T-helper 2 cell treated with Interferon-gamma antibody and Interleukin-4, amounts not matched to agents 5 μg/mL and 100 μg/mL, for 36 hours (primary cell): Measurements from ENCODE around the gene RPH3AL.

Experiments used
- DNase-seq: peaks from one replicate; pipeline ENCODE4 v3.0.0; 2021; ENCODE audit warnings: low spot score
- H3K27ac Mint-ChIP-seq: one replicate; pipeline ENCODE4 v1.8.0; 2021; ENCODE audit warnings: mild to moderate bottlenecking, mixed read lengths
- H3K27me3 Mint-ChIP-seq: one replicate; pipeline ENCODE4 v1.8.0; 2021; ENCODE audit warnings: low read depth, mixed read lengths
- H3K36me3 Mint-ChIP-seq: one replicate; pipeline ENCODE4 v1.8.0; 2021; ENCODE audit warnings: low read depth, mixed read lengths
- H3K4me1 Mint-ChIP-seq: one replicate; pipeline ENCODE4 v1.8.0; 2021; ENCODE audit warnings: low read depth, mixed read lengths
- H3K4me3 Mint-ChIP-seq: one replicate; pipeline ENCODE4 v1.8.0; 2022; ENCODE audit warnings: mild to moderate bottlenecking, moderate library complexity, mixed read lengths
- H3K9me3 Mint-ChIP-seq: one replicate; pipeline ENCODE4 v1.8.0; 2021; ENCODE audit warnings: mixed read lengths

The RPH3AL gene

DNA sequence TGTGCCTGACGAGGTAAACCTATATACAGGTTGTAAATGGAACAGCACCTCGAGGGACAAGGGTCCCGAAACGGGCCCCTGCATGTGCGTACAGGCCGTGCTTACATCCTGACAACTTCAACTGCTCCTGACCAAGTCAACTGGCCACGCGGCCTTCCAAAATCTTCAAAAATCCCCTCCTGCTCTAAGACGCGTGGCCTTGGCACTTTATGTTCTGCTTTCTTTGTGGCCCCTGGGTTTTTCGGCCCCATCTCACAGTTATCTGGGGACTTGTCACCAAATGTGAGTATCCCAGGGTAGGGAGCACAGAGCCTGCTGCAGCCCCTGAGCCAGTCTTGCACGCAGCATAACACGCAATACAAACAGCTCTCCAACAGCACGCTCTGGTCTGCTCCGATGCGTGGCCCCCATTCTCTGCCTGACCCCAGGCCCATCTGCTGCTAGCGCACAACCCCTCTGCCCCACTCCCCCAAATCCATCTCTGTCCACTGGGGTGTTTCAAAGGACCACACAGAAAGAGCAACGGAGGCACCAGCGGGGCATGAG is 659 bp downstream of the RPH3AL start:
- Mint-ChIP-seq H3K9me3 (peaks cover 7% of the 10 kb centered on the region), H3K4me3 (no peak overlapping the region), H3K27me3 (no peaks in the 10 kb centered on the region), H3K27ac (no peak overlapping the region), H3K4me1 (no peaks in the 10 kb centered on the region), H3K36me3 (peaks cover 2% of the 10 kb centered on the region)
- DNase-seq = no peak

DNA sequence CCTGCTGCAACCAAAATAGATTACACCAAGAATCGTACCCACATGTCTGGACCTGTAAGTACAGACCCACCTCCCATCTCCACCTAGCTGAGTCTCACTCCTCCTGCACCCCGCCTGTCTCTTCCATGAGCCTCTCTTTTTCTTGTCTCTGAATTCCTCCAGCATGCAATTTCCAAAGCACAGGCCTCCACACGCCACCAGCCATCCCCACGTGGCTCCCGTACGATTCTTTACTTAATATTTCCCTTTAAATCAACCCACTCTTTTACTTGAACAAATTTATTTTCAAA is 1.2 kb downstream of the RPH3AL start:
- no peak for DNase-seq
- no peaks in the 10 kb centered on the region for H3K27me3 Mint-ChIP-seq
- no peaks in the 10 kb centered on the region for H3K4me1 Mint-ChIP-seq
- H3K36me3 Mint-ChIP-seq = no peaks in the 10 kb centered on the region
- peaks cover 2% of the 10 kb centered on the region for H3K9me3 Mint-ChIP-seq
- no peak overlapping the region for H3K27ac Mint-ChIP-seq
- H3K4me3 Mint-ChIP-seq = no peak overlapping the region

DNA sequence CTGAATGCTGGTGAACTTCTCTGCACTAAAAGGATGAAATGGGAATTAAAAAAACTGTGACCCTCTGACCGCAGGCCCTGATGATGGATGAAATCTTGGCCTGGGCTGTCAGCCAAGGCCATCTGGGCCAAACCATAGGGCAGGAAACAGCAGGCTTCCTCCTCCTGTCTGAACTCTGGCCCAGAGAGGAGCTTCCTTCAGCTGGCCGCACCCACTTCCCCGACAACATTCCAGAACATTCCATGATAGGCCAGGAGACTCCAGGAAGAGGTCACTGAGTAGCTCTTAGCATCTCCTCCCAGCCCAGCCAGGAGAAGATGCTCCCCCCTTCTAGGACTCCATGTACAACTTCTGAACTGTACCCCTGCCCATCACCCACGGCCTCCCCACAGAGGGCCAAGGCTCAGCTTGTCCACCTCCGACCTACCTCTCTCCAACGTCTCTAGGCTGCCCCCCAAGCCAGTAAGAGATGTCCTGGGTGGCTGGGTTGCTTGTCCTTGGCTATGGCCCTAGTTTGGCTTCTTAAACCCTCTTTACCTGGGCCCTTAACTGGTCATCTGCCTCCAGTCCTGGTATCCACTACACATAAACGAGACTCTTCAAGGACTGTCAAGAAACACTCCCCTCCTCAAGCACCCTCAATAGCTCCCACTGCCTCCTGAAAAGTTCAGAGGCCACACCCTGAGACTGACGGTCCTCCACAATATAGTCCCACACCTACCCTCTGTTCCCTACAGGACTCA is 1.7 kb downstream of the RPH3AL start:
- H3K4me3 Mint-ChIP-seq = no peak overlapping the region

DNA sequence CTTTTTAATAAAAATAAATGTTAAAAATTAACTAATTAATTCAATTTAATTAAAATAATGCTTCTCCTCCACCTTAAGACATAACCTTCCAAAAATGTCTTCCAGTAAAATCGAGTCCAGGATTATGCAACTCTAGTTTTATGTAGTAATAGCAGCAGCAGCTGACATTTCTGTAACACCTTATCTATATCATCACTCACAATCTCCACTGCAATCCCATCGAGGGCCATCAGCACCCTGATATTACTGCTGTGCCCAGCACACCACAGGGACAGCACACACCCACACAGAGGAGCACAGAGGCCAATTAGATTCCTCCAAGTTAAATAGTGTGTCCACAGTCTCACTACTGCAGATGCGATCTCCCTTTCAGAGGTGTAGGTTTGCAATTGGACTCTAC is 2.9 kb downstream of the RPH3AL start:
- H3K9me3 Mint-ChIP-seq = no peaks in the 10 kb centered on the region
- H3K4me1 Mint-ChIP-seq = no peaks in the 10 kb centered on the region
- no peak overlapping the region for H3K4me3 Mint-ChIP-seq
- H3K36me3 Mint-ChIP-seq = no peaks in the 10 kb centered on the region
- DNase-seq = no peak
- H3K27me3 Mint-ChIP-seq = no peaks in the 10 kb centered on the region
- no peak overlapping the region for H3K27ac Mint-ChIP-seq

More for the DNA sequence above, 1.7 kb downstream of the RPH3AL start:
- Mint-ChIP-seq H3K27ac (no peak overlapping the region), H3K4me1 (no peaks in the 10 kb centered on the region), H3K9me3 (no peaks in the 10 kb centered on the region), H3K27me3 (no peaks in the 10 kb centered on the region), H3K36me3 (no peaks in the 10 kb centered on the region)
- DNase-seq = no peak

DNA sequence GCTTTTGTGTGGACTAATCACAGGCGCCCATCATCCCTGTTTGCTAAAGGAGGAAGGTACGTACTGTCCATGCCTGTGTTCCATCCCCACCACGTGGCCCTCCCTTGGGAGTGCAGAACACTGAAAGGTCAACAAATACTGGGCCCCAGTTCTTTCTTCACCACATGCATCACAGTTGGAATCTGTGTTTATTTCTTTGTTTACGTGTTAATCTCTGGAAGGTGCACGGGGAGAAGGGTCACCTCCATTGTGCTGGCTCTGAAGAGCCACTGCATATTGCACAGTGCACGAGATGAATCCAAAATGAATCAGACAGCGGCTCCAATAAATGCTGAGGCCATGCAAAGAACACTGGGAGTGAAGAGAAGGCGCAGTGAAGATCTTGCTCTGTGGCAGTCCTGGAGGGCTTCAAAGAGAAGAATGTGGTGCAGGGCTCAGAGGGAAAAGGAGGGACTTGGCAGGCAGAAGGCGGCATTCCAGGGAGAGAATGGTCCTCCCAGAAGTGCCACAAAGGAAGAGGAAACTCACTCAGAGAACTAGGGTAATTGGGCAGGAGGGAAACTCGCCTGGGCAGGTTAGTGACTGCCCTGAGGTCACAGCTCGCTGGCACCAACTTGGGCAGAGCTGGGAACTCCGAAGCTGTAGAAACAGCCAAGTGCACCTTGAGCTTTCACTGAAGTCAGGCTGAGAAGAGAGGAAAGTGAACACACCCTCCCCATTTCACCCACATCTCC is 3.7 kb downstream of the RPH3AL start:
- Mint-ChIP-seq H3K27me3 (no peaks in the 10 kb centered on the region), H3K27ac (no peak overlapping the region), H3K4me1 (no peaks in the 10 kb centered on the region), H3K4me3 (no peak overlapping the region), H3K36me3 (no peaks in the 10 kb centered on the region), H3K9me3 (no peaks in the 10 kb centered on the region)
- DNase-seq = no peak

DNA sequence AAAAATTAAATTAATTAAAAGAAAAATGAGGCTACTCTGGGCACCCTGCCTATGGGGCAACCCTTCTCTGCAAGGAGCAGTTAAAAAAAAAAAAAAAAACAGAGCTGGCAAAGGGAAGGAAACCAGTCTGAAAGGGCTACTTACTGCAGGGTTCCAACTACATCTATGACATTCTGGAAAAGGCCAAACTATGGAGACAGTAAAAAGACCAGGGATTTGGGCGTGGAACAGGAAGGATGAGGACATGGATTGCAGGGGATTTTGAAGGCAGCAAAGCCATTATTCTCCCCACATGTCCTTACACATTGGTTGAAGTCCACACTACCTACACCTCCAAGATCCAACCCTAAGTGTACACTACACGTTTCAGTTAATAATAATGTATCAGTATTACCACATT is 4.6 kb downstream of the RPH3AL start:
- no peak overlapping the region for H3K4me3 Mint-ChIP-seq
- H3K4me1 Mint-ChIP-seq = no peaks in the 10 kb centered on the region
- no peak overlapping the region for H3K27ac Mint-ChIP-seq
- H3K27me3 Mint-ChIP-seq = no peaks in the 10 kb centered on the region
- no peaks in the 10 kb centered on the region for H3K36me3 Mint-ChIP-seq
- no peaks in the 10 kb centered on the region for H3K9me3 Mint-ChIP-seq
- DNase-seq = no peak

DNA sequence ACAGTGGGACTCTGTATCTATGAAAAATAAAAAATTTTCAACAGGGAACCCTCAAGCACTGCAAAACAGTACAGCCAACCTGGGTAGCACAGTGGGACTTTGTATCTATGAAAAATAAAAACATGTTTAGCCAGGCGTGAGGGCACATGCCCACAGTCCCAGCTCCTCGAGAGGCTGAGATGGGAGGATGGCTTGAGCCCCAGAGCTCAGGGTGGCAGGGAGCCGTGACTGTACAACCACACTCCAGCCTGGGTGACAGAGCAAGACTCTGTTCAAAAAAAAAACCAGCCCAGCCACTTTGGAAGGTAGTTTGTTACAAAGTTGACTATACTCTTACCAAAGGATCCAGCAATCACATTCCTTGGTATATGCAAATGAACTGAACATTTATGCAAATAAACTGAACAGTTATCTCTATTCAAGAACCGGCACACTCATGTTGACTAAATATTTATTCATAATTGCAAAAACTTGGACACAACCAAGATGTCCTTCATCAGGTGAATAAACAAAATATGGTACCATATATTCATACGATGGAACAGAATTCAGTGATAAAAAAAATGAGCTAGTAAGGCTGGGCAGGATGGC is 5.2 kb downstream of the RPH3AL start:
- Mint-ChIP-seq H3K4me3 (no peak overlapping the region), H3K36me3 (no peaks in the 10 kb centered on the region), H3K4me1 (no peaks in the 10 kb centered on the region), H3K9me3 (no peaks in the 10 kb centered on the region), H3K27me3 (no peaks in the 10 kb centered on the region), H3K27ac (no peak overlapping the region)
- DNase-seq = no peak

DNA sequence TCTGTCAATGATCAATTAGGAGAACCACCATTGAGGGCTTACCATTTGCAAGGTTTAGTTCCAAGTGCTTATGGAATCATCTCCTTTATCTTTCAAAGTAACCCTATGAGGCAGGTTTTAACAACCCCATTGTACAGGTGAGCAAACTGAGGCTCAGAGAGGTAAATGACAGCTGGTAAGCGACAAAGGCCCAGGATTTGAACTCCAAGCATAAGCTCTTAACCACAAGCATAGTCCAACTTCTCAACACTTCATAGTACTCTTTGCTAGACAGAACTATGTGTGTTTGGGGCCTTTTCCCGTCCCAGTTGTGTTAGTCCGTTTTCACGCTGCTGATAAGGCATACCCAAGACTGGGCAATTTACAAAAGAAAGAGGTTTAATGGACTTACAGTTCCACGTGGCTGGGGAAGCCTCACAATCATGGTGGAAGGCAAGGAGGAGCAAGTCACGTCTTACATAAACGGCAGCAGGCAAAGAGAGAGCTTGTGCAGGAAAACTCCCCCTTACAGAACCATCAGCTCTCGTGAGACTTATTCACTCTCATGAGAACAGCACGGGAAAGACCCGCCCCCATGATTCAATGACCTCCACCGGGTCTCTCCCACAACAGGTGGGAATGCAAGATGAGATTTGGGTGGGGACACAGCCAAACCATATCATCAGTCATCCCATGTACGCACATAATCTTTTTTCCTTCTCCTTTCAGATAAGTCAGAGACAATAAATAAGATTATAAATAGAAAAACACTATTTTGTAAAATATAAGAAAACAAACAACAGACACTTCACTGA is 6.4 kb downstream of the RPH3AL start:
- Mint-ChIP-seq H3K4me1 (no peaks in the 10 kb centered on the region), H3K27me3 (no peaks in the 10 kb centered on the region), H3K27ac (no peak overlapping the region), H3K4me3 (no peak overlapping the region), H3K9me3 (no peaks in the 10 kb centered on the region), H3K36me3 (no peaks in the 10 kb centered on the region)
- no peak for DNase-seq

DNA sequence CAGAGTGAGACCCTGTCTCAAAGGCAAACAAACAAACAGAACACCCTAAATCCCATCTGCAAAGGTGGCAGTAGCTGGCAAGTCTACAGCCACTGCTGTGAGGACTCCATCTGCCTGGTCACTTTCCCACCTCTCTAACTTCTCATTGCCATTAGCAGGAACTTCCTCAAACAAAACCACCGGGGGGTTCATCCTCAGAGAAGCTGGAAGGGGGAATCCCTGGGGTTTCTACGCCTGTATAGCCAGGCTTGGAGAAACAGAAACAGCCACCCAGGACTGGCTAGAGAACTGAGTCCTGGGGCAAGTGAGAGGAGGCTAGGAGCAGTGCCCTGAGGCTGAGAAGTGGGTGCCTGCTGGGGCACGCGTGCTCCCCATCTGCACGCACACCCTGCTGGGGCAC is 7.3 kb downstream of the RPH3AL start:
- H3K27ac Mint-ChIP-seq = no peak overlapping the region
- no peaks in the 10 kb centered on the region for H3K36me3 Mint-ChIP-seq
- DNase-seq = no peak
- no peak overlapping the region for H3K4me3 Mint-ChIP-seq
- H3K4me1 Mint-ChIP-seq = no peaks in the 10 kb centered on the region
- no peaks in the 10 kb centered on the region for H3K9me3 Mint-ChIP-seq
- H3K27me3 Mint-ChIP-seq = no peaks in the 10 kb centered on the region

DNA sequence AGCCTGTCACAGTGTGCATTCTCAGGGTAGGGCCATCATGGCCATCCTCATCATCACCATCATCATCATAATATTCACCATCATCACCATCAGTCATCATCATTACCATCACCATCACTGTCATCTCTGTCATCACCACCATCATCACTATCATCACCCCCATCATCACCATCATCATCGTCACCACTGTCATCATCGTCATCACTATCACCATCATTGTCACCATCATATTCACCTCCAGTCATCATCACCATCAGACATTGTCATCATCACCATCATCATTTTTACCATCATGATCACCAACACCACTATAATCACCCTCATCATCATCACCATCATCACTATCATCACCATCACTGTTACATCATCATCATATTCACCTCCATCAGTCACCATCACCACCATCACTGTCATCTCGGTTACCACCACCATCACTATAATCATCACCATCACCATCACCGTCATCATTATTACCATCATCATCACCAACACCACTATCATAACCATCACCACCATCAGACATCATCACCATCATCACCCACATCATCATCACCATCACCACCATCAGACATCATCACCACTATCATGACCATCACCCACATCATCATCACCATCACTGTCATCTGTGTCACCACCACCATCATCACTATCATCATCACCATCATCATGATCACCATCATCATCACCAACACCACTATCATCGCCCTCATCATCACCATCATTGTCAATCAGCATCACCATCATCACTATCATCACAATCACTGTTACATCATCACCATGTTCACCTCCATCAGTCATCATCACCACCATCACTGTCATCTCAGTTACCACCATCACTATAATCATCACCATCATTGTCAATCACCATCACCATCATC is 8.5 kb downstream of the RPH3AL start:
- no peaks in the 10 kb centered on the region for H3K9me3 Mint-ChIP-seq
- no peaks in the 10 kb centered on the region for H3K4me1 Mint-ChIP-seq
- H3K36me3 Mint-ChIP-seq = no peaks in the 10 kb centered on the region
- H3K27me3 Mint-ChIP-seq = no peaks in the 10 kb centered on the region
- no peak for DNase-seq
- H3K4me3 Mint-ChIP-seq = no peak overlapping the region
- H3K27ac Mint-ChIP-seq = no peak overlapping the region

DNA sequence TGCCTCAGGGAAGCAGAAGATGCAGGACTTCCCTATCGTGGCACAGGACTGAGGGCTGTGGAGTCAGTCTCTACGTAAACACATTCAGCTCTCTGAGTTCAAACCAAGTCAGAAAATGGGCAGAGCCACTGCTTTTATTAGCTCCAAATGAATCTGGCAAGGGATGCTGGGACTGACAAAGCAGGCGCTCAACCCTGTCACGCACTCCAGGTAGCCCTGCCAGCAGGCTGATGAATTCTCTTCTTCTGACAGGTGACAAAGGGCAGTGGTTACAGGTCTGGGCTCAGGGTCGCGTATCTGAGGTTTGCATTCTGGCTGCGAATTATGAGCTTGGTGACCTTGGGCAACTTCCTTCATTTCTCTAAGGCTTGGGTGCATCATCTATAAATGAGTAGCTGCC is 9.4 kb downstream of the RPH3AL start:
- H3K36me3 Mint-ChIP-seq = no peaks in the 10 kb centered on the region
- H3K9me3 Mint-ChIP-seq = no peaks in the 10 kb centered on the region
- DNase-seq = no peak
- H3K27ac Mint-ChIP-seq = no peak overlapping the region
- no peaks in the 10 kb centered on the region for H3K27me3 Mint-ChIP-seq
- H3K4me1 Mint-ChIP-seq = no peaks in the 10 kb centered on the region
- no peak overlapping the region for H3K4me3 Mint-ChIP-seq

DNA sequence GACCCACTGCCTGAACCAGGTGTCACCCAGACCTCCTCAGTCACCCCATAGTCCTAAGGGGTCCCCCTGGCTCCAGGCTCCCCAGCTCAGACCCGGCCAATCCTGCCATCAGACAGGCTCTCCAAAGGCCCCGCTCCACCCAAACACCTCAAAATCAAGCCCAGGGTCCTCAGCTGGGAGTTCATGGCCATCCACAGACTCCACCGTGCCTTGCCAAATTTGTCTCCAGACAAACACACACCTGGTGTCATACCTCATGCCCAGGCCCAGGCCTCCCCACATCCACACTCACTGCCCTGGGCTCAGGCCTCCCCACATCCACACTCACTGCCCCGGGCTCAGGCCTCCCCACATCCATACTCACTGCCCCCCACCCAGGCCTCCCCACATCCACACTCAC is 12.5 kb downstream of the RPH3AL start:
- H3K27me3 Mint-ChIP-seq = peaks cover 7% of the 10 kb centered on the region
- no peaks in the 10 kb centered on the region for H3K9me3 Mint-ChIP-seq
- H3K4me3 Mint-ChIP-seq = no peak overlapping the region
- no peak for DNase-seq
- H3K36me3 Mint-ChIP-seq = no peaks in the 10 kb centered on the region
- no peaks in the 10 kb centered on the region for H3K4me1 Mint-ChIP-seq
- no peak overlapping the region for H3K27ac Mint-ChIP-seq
